K562 (cell line): ENCODE results near the gene KCND2. TPM values are rescaled to one million over a fixed set of nuclear protein-coding genes. Genes with fewer than 3 reads are reported as not detected.

Experiments
- ATAC-seq: fragments of 200-7000 bp; cut with Tn5 transposase; 3 replicates; pipeline ENCODE4 v1.9.1; 2020; ENCODE audit warnings: moderate library complexity
- BruUV-seq: library from RNA; stranded (reverse); fragments of 400-500 nt; replicated peaks from 2 replicates; lab custom pipeline; 2021; lab: Mats Ljungman, UMichigan
- CTCF ChIA-PET: fragments of 300-600 bp; formaldehyde crosslinking; extraction: SDS; loops from one replicate; lab custom pipeline; 2021; ENCODE audit warnings: low intra/inter-chr PET ratio; lab: Yijun Ruan, JAX
- POLR2A ChIA-PET: fragments of 300-600, 350-650 bp; sonication (Branson Sonifier 250); formaldehyde crosslinking; extraction: SDS; loops from one replicate; lab custom pipeline; 2021; ENCODE audit warnings: antibody characterized with exemption, inconsistent platforms; lab: Yijun Ruan, JAX
- DNase-seq, 4 experiments: peaks; one replicate each; pipeline versions ENCODE4 v3.0.0 to v3.0.0-alpha.2; 2011 to 2018; ENCODE audit warnings: low spot score in 3 of 4, mixed read lengths in 3 of 4; ENCODE audit errors: extremely low read depth in 1 of 4
- FAIRE-seq: peaks from 2 replicates; lab custom pipeline; 2011; peaks lifted over from hg19 to GRCh38; lab: Jason Lieb, UNC
- H2AFZ ChIP-seq: 2 replicates; pipeline ENCODE4 v1.6.0; 2011; ENCODE audit warnings: low read depth, low read length, control low read depth, inconsistent platforms
- H3K27ac ChIP-seq: fragments of 200-600 bp; 3 replicates; pipeline ENCODE4 v1.8.0; 2011; ENCODE audit warnings: low read depth, mild to moderate bottlenecking, control low read depth, inconsistent platforms, low read length, moderate library complexity, mixed read lengths; ENCODE audit errors: extremely low read depth
- H3K27me3 ChIP-seq, 2 experiments: fragments of 300-600 bp in 1 of 2; 2 replicates in 1 of 2; 3 replicates in 1 of 2; pipeline versions ENCODE4 v1.6.0 to v1.8.0; 2011; ENCODE audit warnings: inconsistent platforms in 2 of 2, low read length in 2 of 2, mild to moderate bottlenecking in 1 of 2, mixed read lengths in 1 of 2, moderate library complexity in 1 of 2; ENCODE audit not compliant: control insufficient read depth in 2 of 2, insufficient read depth in 2 of 2
- H3K36me3 ChIP-seq: fragments of 300-600 bp; 3 replicates; pipeline ENCODE4 v1.8.0; 2011; ENCODE audit warnings: mild to moderate bottlenecking, low read length, inconsistent platforms; ENCODE audit not compliant: control insufficient read depth, insufficient read depth
- H3K4me1 ChIP-seq, 2 experiments: fragments of 200-600 bp in 1 of 2; replicated peaks in 1 of 2; 2 replicates in 1 of 2; 3 replicates in 1 of 2; pipeline versions ENCODE4 v1.5.1 to v1.8.0; 2011; ENCODE audit warnings: inconsistent platforms in 2 of 2, low read length in 2 of 2, mild to moderate bottlenecking in 1 of 2, mixed read lengths in 1 of 2, moderate library complexity in 1 of 2; ENCODE audit not compliant: control insufficient read depth in 2 of 2, insufficient read depth in 2 of 2
- H3K4me2 ChIP-seq: 2 replicates; pipeline ENCODE4 v1.6.1; 2011; ENCODE audit warnings: low read length, control low read depth, inconsistent platforms, mixed read lengths; ENCODE audit not compliant: insufficient read depth
- H3K4me3 ChIP-seq: fragments of 200-600 bp; sonication (generic), shearing (Covaris generic); 2 replicates; pipeline ENCODE4 v1.5.1; 2016; ENCODE audit warnings: control low read depth, inconsistent platforms
- H3K79me2 ChIP-seq: fragments of 200-600 bp; 3 replicates; pipeline ENCODE4 v1.8.0; 2011; ENCODE audit warnings: low read length, inconsistent platforms; ENCODE audit not compliant: control insufficient read depth, insufficient read depth
- H3K9ac ChIP-seq, 2 experiments: 2 replicates each; pipeline versions ENCODE4 v1.6.0 to v1.6.1; 2011; ENCODE audit warnings: low read depth in 2 of 2, low read length in 2 of 2, control low read depth in 1 of 2, inconsistent platforms in 1 of 2, mild to moderate bottlenecking in 1 of 2, mixed read lengths in 1 of 2; ENCODE audit not compliant: insufficient read depth in 1 of 2
- H3K9me1 ChIP-seq: one replicate; pipeline ENCODE4 v1.6.0; 2011; ENCODE audit warnings: inconsistent platforms, mild to moderate bottlenecking, low read length, moderate library complexity; ENCODE audit not compliant: control insufficient read depth, insufficient read depth
- H3K9me3 ChIP-seq: replicated peaks from 2 replicates; pipeline ENCODE4 v1.5.1; 2011; ENCODE audit warnings: low read depth, low read length, inconsistent platforms; ENCODE audit not compliant: control insufficient read depth, insufficient read depth
- H4K20me1 ChIP-seq: replicated peaks from 2 replicates; pipeline ENCODE4 v1.6.1; 2011; ENCODE audit warnings: low read length, inconsistent platforms, mixed read lengths; ENCODE audit not compliant: control insufficient read depth, insufficient read depth
- C11orf30 ChIP-seq: fragments of 450-650 bp; IDR thresholded peaks from 2 replicates; pipeline ENCODE4 v1.6.1; 2016; ENCODE audit warnings: low read depth, mild to moderate bottlenecking
- CAMTA2 ChIP-seq: fragments of 250-450 bp; sonication (Bioruptor Pico); conservative IDR thresholded peaks from 2 replicates; pipeline ENCODE4 v1.5.1; 2022
- CHCHD3 ChIP-seq: fragments of 250-450 bp; sonication (Bioruptor Pico); IDR thresholded peaks from 2 replicates; pipeline ENCODE4 v2.1.2; 2022; ENCODE audit warnings: mild to moderate bottlenecking
- HMG20A ChIP-seq: fragments of 450-650 bp; formaldehyde crosslinking; conservative IDR thresholded peaks from 2 replicates; pipeline ENCODE4 v1.4.0; 2020; ENCODE audit warnings: mild to moderate bottlenecking, mixed read lengths
- HNRNPLL ChIP-seq: fragments of 200-400 bp; formaldehyde crosslinking; IDR thresholded peaks from 2 replicates; pipeline ENCODE4 v1.6.1; 2017; ENCODE audit warnings: low read length, low read depth, mild to moderate bottlenecking; ENCODE audit not compliant: poor library complexity, severe bottlenecking
- ILF3 ChIP-seq: fragments of 450-650 bp; IDR thresholded peaks from 2 replicates; pipeline ENCODE4 v1.6.1; 2018; ENCODE audit warnings: antibody characterized with exemption, mild to moderate bottlenecking, moderate library complexity, borderline replicate concordance
- MAFG ChIP-seq: fragments of 450-650 bp; conservative IDR thresholded peaks from 2 replicates; pipeline ENCODE4 v1.6.1; 2016; ENCODE audit warnings: missing genetic modification characterization, missing compliant biosample characterization
- SIRT6 ChIP-seq: IDR thresholded peaks from one replicate; pipeline ENCODE4 v1.6.1; 2012; ENCODE audit warnings: low read depth, mild to moderate bottlenecking, control low read depth, inconsistent platforms, low read length, moderate library complexity
- SMAD2 ChIP-seq: fragments of 150-350 bp; IDR thresholded peaks from 2 replicates; pipeline ENCODE4 v1.6.1; 2014; ENCODE audit warnings: low read depth, mild to moderate bottlenecking, low read length
- SMC3 ChIP-seq: conservative IDR thresholded peaks from 2 replicates; pipeline ENCODE4 v1.6.1; 2011; ENCODE audit warnings: low read depth, low read length, improper control_type of control experiment; ENCODE audit not compliant: insufficient read depth
- ZNF184 ChIP-seq: sonication (generic); formaldehyde crosslinking; IDR thresholded peaks from 2 replicates; pipeline ENCODE4 v1.5.0; 2020; ENCODE audit warnings: missing genetic modification reagents
- ZNF316 ChIP-seq: fragments of 450-650 bp; IDR thresholded peaks from 2 replicates; pipeline ENCODE4 v1.6.1; 2016
- ZNF444 ChIP-seq: fragments of 250-450 bp; sonication (Bioruptor Pico); IDR thresholded peaks from 2 replicates; pipeline ENCODE4 v1.4.0; 2020; ENCODE audit warnings: mild to moderate bottlenecking, moderate library complexity
- WGBS: fragments of 100-300 bp; shearing (Covaris generic); methylation state at CpG from one replicate; pipeline ENCODE4 v1.1.6; 2016; ENCODE audit warnings: low coverage, mixed read lengths; ENCODE audit not compliant: insufficient coverage; ENCODE audit errors: missing lambda C conversion rate; 5-methylcytosine and 5-hydroxymethylcytosine counted together
- in situ Hi-C: fragments of 300-500 bp; cut with MboI; formaldehyde crosslinking; loops from 4 replicates; pipeline ENCODE4 v1.15.0; 2018; ENCODE audit warnings: inconsistent platforms, mixed read lengths
- intact Hi-C: fragments of 100-400 bp; cut with micrococcal nuclease; formaldehyde crosslinking; loops from 2 replicates; pipeline ENCODE4 v1.14.2; 2022
- polyA plus RNA-seq, 8 experiments: library from polyadenylated mRNA; depleted of rRNA in 4 of 8; stranded (reverse) in 5 of 8; unstranded in 3 of 8; fragments of >200 nt; fragmentation: Nextera tagmentation in 2 of 8; fragmentation: Illumina TruSeq in 1 of 8; extraction: Ambion mirVana in 2 of 8; extraction: Trizol in 1 of 8; gene quantifications; 2 replicates each; pipeline versions ENCODE4 v1.2.1 to v1.2.3, GENCODE V29; 2011 to 2014; ENCODE audit warnings: inconsistent platforms in 1 of 8, missing spikeins in 1 of 8
- total RNA-seq, 7 experiments: library from RNA; depleted of rRNA in 6 of 7; stranded (reverse); fragments of >200 nt in 6 of 7; fragmentation: Illumina TruSeq in 2 of 7; extraction: Trizol in 2 of 7; gene quantifications; 2 replicates each; pipeline versions ENCODE4 v1.2.1 to v1.2.3, GENCODE V29; 2011 to 2021; ENCODE audit warnings: low replicate concordance in 1 of 7
- TF ChIP-seq, protein P1 (sequence below): fragments of 200-800 bp; sonication (Bioruptor generic); IDR thresholded peaks from 2 replicates; pipeline ENCODE4 v1.6.1; 2017; ENCODE audit warnings: missing genetic modification characterization, missing compliant biosample characterization

The KCND2 gene
- total and polyA plus RNA-seq, 9 of the 15 experiments (the other 6 are each of a cell fraction or from before 2014, with no cell fraction given): 0.03 to 0.12 TPM; not detected in 7

DNA sequence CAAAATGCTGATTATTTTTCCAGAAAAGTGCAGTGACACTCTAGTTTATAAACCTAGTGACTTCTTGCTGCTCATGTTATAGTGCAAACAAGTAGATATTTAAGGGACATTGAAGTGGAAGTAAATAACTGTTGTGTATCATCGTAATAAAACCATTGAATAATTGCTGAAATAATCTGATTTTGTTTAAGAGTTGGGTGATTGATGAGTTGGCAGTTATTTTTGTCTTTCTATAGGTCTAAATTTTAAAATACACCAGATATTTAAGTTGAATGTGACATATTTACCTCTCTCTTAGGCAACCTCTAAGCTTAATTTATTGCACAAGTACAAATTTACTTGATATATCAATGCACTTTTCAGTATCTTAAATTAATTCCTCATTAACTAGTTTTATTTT is 392.1 kb downstream of the KCND2 start:
- no peaks in the 10 kb centered on the region for H3K36me3 ChIP-seq
- H3K4me2 ChIP-seq: no peak overlapping the region
- H3K9ac ChIP-seq: no peak overlapping the region
- ATAC-seq: no peak
- no peak overlapping the region for H3K27ac ChIP-seq
- no peak for FAIRE-seq
- H3K79me2 ChIP-seq: no peaks in the 10 kb centered on the region
- POLR2A ChIA-PET: no interaction called here
- H3K27me3 ChIP-seq: no peaks in the 10 kb centered on the region
- no peak for DNase-seq
- no peaks in the 10 kb centered on the region for H4K20me1 ChIP-seq
- BruUV-seq: no TSS peak
- TF ChIP-seq SIRT6 (no peak), ZNF316 (peak; percentile 69), SMC3 (no peak), CAMTA2 (CRISPR knock-in tag) (no peak), MAFG (tag) (peak; percentile 28; the same call in 1 of the 2 replicates), C11orf30 (peak; percentile 12; the same call in 1 of the 2 replicates)
- no peaks in the 10 kb centered on the region for H3K4me1 ChIP-seq
- intact Hi-C loops: no loop called here
- in situ Hi-C loops: no loop called here
- CTCF ChIA-PET: no interaction called here
- H3K9me3 ChIP-seq: no peaks in the 10 kb centered on the region
- H3K4me3 ChIP-seq: no peak overlapping the region
- H2AFZ ChIP-seq: no peak overlapping the region
- no peaks in the 10 kb centered on the region for H3K9me1 ChIP-seq
- 0% methylated on average over 1 of the region's 1 CpG for WGBS

DNA sequence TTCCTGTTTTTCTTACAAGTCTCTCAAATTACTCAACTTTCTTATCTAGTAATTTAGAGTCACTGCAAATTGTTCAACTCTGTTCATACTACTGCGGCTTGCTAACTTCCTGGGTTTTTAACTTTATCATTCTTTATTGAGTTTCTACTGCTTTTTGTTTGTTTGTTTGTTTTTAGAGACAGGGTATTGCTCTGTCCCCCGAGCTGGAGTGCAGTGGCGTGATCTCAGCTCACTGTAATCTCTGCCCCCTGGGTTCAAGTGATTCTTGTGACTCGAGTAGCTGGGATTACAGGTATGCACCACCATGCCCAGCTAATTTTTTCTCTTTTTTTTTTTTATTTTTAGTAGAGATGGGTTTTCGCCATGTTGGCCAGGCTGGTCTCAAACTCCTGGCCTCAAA is 402.1 kb downstream of the KCND2 start:
- intact Hi-C loops (no loop called here), in situ Hi-C loops (no loop called here)
- H3K79me2 ChIP-seq: no peaks in the 10 kb centered on the region
- no peak for DNase-seq
- FAIRE-seq: no peak
- H3K36me3 ChIP-seq: no peaks in the 10 kb centered on the region
- H3K9me3 ChIP-seq: no peaks in the 10 kb centered on the region
- H3K27me3 ChIP-seq: no peaks in the 10 kb centered on the region
- no peaks in the 10 kb centered on the region for H3K9me1 ChIP-seq
- no peak overlapping the region for H3K27ac ChIP-seq
- WGBS: 0% methylated on average over 5 of the region's 5 CpGs
- POLR2A ChIA-PET: no interaction called here
- no peak overlapping the region for H3K4me3 ChIP-seq
- CTCF ChIA-PET: no interaction called here
- BruUV-seq: no TSS peak
- H3K4me1 ChIP-seq: no peaks in the 10 kb centered on the region
- H3K9ac ChIP-seq: no peak overlapping the region
- ATAC-seq: no peak
- H4K20me1 ChIP-seq: no peaks in the 10 kb centered on the region
- H3K4me2 ChIP-seq: no peak overlapping the region
- no peak overlapping the region for H2AFZ ChIP-seq
- TF ChIP-seq HMG20A (CRISPR knock-in tag): no peak
- TF ChIP-seq HNRNPLL: no peak
- no peak for TF ChIP-seq SMAD2
- TF ChIP-seq ZNF444: no peak
- no peak for TF ChIP-seq ZNF184 (CRISPR knock-in tag)
- TF ChIP-seq, protein P1, sequence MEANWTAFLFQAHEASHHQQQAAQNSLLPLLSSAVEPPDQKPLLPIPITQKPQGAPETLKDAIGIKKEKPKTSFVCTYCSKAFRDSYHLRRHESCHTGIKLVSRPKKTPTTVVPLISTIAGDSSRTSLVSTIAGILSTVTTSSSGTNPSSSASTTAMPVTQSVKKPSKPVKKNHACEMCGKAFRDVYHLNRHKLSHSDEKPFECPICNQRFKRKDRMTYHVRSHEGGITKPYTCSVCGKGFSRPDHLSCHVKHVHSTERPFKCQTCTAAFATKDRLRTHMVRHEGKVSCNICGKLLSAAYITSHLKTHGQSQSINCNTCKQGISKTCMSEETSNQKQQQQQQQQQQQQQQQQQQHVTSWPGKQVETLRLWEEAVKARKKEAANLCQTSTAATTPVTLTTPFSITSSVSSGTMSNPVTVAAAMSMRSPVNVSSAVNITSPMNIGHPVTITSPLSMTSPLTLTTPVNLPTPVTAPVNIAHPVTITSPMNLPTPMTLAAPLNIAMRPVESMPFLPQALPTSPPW (CRISPR knock-in tag): no peak
- TF ChIP-seq ILF3: no peak
- TF ChIP-seq CHCHD3 (CRISPR knock-in tag): no peak
